KMS-11 (cell line): ENCODE data around the gene GOLGA6A.
A peak's percentile ranks its signal among the peaks of the same experiment; 100 is the strongest.
"Not testable (repeated sequence)": the region's sequence is repeated elsewhere in the genome, so short reads cannot be mapped to it uniquely, and the experiment has no call there.

ENCODE experiments used
- H2AFZ ChIP-seq: fragments of 200-600 bp; sonication (generic); 2 replicates; pipeline ENCODE4 v1.6.1; 2016; ENCODE audit warnings: antibody characterized with exemption, mixed run types, low read depth
- H3K27ac ChIP-seq: fragments of 200-600 bp; sonication (generic); 2 replicates; pipeline ENCODE4 v1.6.1; 2016; ENCODE audit warnings: mild to moderate bottlenecking, mixed run types
- H3K27me3 ChIP-seq: fragments of 200-600 bp; sonication (generic); 2 replicates; pipeline ENCODE4 v1.6.1; 2017; ENCODE audit warnings: mild to moderate bottlenecking, low read depth, mixed run types, moderate library complexity; ENCODE audit not compliant: insufficient read depth
- H3K36me3 ChIP-seq: fragments of 200-600 bp; sonication (generic); 2 replicates; pipeline ENCODE4 v1.6.1; 2017; ENCODE audit warnings: mild to moderate bottlenecking, mixed run types; ENCODE audit not compliant: insufficient read depth
- H3K4me1 ChIP-seq: fragments of 200-600 bp; sonication (generic); 2 replicates; pipeline ENCODE4 v1.6.1; 2016; ENCODE audit warnings: mild to moderate bottlenecking, low read depth, mixed run types; ENCODE audit not compliant: poor library complexity, severe bottlenecking
- H3K4me2 ChIP-seq: fragments of 200-600 bp; sonication (generic); 2 replicates; pipeline ENCODE4 v1.7.0; 2016; ENCODE audit warnings: mild to moderate bottlenecking, mixed run types
- H3K4me3 ChIP-seq: fragments of 200-600 bp; sonication (generic); IDR thresholded peaks from 2 replicates; pipeline ENCODE4 v1.6.1; 2017; ENCODE audit warnings: low read depth, low read length, mixed read lengths; ENCODE audit not compliant: insufficient read depth
- H3K79me2 ChIP-seq: fragments of 200-600 bp; sonication (generic); 2 replicates; pipeline ENCODE4 v1.6.1; 2016; ENCODE audit warnings: low read depth, mixed run types; ENCODE audit not compliant: insufficient read depth
- H3K9ac ChIP-seq: fragments of 200-600 bp; sonication (generic); 2 replicates; pipeline ENCODE4 v1.6.1; 2016; ENCODE audit warnings: mild to moderate bottlenecking, mixed run types
- H4K20me1 ChIP-seq: fragments of 200-600 bp; sonication (generic); 2 replicates; pipeline ENCODE4 v1.6.1; 2016; ENCODE audit warnings: mild to moderate bottlenecking, mixed run types; ENCODE audit not compliant: insufficient read depth
- TF ChIP-seq, protein P1 (sequence below): fragments of 200-600 bp; sonication (generic); conservative IDR thresholded peaks from 2 replicates; pipeline ENCODE4 v1.6.1; 2017; ENCODE audit warnings: low read depth, mild to moderate bottlenecking, antibody characterized with exemption, low read length, moderate library complexity, mixed read lengths

GOLGA6A gene

DNA sequence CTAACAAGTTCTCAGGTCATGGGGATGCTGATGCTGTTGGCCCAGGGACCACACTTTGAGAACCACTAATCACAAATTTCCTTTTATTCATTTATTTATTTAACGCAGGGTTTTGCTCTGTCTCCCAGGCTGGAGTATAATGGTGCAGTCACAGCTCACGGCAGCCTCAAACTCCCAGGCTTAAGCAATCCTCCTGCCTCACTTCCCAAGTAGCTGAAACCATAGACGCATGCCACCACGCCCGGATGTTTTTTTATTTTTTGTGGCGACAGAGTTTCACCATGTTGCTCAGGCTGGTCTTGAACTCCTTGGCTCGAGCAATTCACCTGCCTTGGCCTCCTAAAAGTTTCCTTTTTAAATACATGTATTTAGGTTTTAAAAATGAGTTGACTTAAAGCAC, 27.4 kb upstream of the GOLGA6A start:
- Histone ChIP-seq H3K27me3 (no peaks in the 10 kb centered on the region; the same call in 1 of the 2 replicates), H4K20me1 (no peaks in the 10 kb centered on the region), H3K27ac (no peak overlapping the region), H3K4me3 (no peak overlapping the region), H3K36me3 (no peaks in the 10 kb centered on the region), H2AFZ (no peak overlapping the region), H3K4me2 (no peak overlapping the region), H3K4me1 (no peaks in the 10 kb centered on the region), H3K79me2 (no peaks in the 10 kb centered on the region), H3K9ac (no peak overlapping the region)
- TF ChIP-seq, protein P1, sequence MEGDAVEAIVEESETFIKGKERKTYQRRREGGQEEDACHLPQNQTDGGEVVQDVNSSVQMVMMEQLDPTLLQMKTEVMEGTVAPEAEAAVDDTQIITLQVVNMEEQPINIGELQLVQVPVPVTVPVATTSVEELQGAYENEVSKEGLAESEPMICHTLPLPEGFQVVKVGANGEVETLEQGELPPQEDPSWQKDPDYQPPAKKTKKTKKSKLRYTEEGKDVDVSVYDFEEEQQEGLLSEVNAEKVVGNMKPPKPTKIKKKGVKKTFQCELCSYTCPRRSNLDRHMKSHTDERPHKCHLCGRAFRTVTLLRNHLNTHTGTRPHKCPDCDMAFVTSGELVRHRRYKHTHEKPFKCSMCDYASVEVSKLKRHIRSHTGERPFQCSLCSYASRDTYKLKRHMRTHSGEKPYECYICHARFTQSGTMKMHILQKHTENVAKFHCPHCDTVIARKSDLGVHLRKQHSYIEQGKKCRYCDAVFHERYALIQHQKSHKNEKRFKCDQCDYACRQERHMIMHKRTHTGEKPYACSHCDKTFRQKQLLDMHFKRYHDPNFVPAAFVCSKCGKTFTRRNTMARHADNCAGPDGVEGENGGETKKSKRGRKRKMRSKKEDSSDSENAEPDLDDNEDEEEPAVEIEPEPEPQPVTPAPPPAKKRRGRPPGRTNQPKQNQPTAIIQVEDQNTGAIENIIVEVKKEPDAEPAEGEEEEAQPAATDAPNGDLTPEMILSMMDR: no peak

DNA sequence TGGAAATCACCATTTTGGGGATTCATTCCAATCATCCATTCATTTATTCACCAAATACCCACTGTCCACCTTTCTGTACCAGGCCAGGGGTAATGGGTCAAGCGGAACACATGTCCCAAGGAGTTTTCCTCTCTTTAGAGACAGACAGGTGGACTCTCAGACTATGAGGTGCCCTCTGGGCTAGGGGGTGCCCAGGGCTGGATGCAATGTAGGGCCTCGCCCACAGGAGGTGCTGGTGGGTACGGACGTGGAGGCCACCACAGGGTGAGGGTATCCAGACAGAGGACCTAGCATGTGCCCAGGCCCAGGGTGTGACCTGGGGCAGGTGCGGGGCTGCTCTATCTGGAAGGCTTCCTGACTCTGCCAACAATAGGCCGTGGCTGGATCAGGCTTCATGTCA, 26.3 kb upstream of the GOLGA6A start:
- H4K20me1 ChIP-seq, H3K36me3 ChIP-seq, H3K79me2 ChIP-seq, H3K4me1 ChIP-seq, H3K27ac ChIP-seq, H3K27me3 ChIP-seq, H2AFZ ChIP-seq, H3K4me3 ChIP-seq, H3K9ac ChIP-seq, H3K4me2 ChIP-seq: not testable (repeated sequence)

DNA sequence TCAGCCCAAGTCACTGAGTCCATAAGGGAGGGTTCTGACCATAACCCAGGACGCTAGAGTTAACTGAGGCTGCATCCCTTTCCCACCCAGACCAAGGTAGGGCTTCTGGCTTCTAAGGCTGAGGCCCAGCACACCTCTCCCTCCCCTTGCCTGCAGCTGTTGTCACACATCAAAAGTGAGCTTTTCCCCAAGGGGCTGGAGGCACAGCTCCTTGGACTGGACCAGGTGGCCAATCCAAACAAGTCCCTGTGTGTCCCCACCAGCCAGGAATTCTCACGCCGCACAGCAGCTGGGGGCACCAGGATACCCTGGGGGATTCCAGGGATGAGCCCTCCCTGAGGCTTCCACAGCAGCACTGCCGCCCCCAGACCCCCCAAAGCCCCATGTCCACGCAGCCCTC, 25.8 kb upstream of the GOLGA6A start:
- Histone ChIP-seq H3K4me1 (no peaks in the 10 kb centered on the region), H3K79me2 (no peaks in the 10 kb centered on the region), H3K27ac (no peak overlapping the region), H3K9ac (no peak overlapping the region), H2AFZ (no peak overlapping the region), H3K4me2 (no peak overlapping the region), H3K4me3 (no peak overlapping the region), H3K36me3 (no peaks in the 10 kb centered on the region), H3K27me3 (no peaks in the 10 kb centered on the region; the same call in 1 of the 2 replicates), H4K20me1 (no peaks in the 10 kb centered on the region)
- TF ChIP-seq, protein P1: no peak

DNA sequence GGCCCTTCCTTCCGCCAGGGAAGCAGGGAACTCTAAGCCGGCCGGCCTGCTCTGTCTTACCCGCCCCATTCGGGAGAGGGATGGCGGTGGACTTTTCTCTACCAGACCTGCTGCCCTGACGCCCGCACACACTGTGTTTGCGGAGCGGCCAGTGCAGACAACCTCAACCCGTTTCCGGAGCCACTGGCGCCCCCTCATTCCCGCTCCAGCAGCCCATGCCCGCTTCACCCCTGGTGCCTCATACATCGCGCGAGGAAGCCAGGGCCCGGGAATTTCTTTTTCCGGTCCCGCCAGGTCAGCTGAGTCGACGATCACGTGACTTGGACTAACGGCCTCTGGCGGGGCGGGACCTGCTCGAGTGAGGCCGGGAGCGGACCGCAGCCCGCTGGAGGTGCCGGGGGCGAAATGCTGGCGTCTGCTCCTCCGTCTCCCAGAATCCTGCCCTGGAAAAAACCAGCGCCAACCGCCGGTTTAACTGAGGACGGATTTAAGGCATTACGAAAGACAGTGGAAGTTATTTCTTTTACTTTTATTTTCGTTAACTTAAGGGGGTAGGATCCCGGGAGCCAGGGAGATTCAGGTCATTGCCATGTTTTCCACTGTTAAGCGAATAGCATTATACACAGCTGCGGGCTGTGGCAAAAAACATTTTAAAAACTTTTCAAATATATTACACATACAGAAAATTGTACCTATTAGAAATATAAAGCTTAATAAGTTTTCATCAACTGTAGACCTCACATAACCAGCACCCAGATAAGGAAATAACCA, 17.8 kb upstream of the GOLGA6A start:
- not testable (repeated sequence) for H3K4me3 ChIP-seq, H4K20me1 ChIP-seq, H3K27me3 ChIP-seq, H3K9ac ChIP-seq, H3K36me3 ChIP-seq, H3K4me1 ChIP-seq, H3K79me2 ChIP-seq, H3K27ac ChIP-seq
- peak overlapping the region; percentile 61 for H2AFZ ChIP-seq
- peak overlapping the region; percentile 60 for H3K4me2 ChIP-seq

DNA sequence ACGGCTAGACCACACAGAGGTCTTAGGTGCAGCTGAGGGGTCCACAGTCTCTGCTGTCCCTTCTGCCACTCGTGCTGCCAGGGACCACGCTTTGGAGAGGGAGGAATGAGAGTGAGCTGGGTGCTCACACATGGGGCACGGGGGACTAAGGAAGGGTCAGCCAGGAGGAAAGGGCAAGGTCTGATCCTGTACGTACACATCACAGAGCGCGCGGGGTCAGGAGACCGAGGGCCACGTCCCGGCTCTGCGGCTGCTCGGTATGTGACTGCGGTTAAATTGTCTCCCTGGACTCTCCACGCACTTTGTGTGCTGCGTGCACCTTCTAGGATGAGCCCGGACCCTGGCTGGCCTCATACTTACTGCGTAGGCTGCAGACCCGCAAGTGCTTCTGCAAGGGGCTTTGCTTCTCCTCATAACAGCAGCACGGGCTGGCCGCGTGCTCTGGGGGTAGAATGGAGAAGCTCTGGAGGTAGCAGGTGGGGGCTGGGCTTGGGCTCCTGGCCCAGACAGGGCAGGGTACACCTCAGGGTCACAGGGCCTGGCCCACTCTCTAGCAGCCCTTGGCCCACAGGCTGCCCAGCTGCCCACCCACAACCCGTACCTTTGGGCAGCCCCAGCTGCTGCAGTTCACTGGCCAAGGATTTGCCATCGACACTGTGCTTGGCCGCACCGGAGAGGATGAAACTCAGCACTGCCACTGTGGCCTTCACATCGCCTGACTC, 14.6 kb upstream of the GOLGA6A start:
- H3K27ac ChIP-seq: not testable (repeated sequence)

DNA sequence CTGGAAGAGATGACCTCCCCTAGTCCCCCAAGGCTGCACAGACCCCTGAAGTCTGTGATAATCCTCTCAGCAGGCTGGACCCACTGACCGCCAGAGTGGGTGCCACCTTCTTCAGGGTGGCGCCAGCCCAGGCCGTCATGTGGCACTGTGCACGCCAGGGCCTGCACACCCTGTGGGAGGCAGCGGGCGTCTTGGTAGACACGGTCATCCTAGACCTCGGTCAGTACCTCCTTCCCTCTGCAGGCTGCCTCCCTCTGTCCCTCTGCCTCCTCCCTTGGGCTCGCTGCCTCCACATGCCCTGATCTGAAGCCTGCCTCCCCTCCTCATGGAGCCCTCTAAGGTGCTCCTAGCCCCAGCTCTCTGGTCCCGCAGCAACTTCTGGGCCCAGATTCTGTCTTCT, 13.3 kb upstream of the GOLGA6A start:
- H3K9ac ChIP-seq, H3K4me1 ChIP-seq, H3K79me2 ChIP-seq, H3K27ac ChIP-seq, H3K36me3 ChIP-seq, H3K27me3 ChIP-seq, H3K4me2 ChIP-seq, H3K4me3 ChIP-seq, H4K20me1 ChIP-seq, H2AFZ ChIP-seq: not testable (repeated sequence)

More for the DNA sequence above, 14.6 kb upstream of the GOLGA6A start:
- H3K4me3 ChIP-seq, H3K36me3 ChIP-seq, H3K79me2 ChIP-seq, H3K27me3 ChIP-seq, H4K20me1 ChIP-seq, H3K4me1 ChIP-seq, H3K4me2 ChIP-seq, H3K9ac ChIP-seq, H2AFZ ChIP-seq: not testable (repeated sequence)

DNA sequence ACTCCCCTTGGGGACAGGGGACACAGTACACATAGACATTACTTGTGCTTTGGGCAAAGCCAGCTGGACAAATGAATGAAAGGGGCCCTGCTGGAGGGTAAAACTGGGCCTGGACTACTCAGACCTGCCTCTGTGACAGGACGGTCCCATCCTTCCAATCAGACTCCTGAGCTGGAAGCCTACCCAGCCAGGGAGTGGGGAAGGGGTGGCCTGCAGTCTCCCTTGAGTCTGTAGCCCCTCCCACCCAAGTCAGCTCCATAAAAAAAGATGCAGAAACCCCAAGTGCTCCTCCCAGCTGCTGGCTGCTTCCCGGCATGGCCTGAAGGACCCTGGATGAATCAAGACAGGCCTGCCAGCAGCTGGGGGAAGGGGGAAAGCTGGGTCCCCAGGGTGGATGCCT, 12.2 kb upstream of the GOLGA6A start:
- not testable (repeated sequence) for H3K4me3 ChIP-seq, H3K36me3 ChIP-seq, H2AFZ ChIP-seq, H3K4me1 ChIP-seq, H3K27me3 ChIP-seq, H4K20me1 ChIP-seq, H3K79me2 ChIP-seq, H3K9ac ChIP-seq, H3K27ac ChIP-seq, H3K4me2 ChIP-seq

DNA sequence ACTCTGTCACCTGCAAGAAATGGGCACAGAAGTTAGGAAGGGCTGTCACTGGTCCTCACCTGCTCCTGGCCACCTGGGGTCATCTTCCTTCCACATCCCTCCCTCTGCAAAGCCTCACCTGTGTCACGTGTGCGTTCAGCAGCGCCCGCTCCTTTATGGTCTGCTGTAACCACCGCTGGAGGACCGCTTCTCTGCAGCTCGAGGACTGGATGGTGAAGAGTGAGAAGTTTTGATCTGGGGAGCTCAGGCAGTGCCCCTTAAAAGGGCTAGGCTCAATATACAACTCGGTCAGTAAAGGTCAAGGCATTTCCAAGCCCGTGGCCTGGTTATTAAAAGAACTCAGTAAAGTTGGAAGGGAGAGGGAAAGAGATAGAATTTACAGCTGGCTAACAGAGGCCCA, 6.6 kb downstream of the GOLGA6A start:
- not testable (repeated sequence) for H4K20me1 ChIP-seq, H3K79me2 ChIP-seq, H3K4me1 ChIP-seq, H3K36me3 ChIP-seq, H3K4me3 ChIP-seq, H3K4me2 ChIP-seq, H3K27ac ChIP-seq, H3K27me3 ChIP-seq, H2AFZ ChIP-seq, H3K9ac ChIP-seq
